Inflammatory macrophage treated with lipopolysaccharide for 1 hour (primary cell): ENCODE measurements around the gene PSMC1.
"Not testable (repeated sequence)": the region's sequence is repeated elsewhere in the genome, so short reads cannot be mapped to it uniquely, and the experiment has no call there.

Experiments
- DNase-seq, 2 donors: peaks; one replicate each; pipeline ENCODE4 v3.0.0-alpha.2; 2020 to 2022

The PSMC1 gene

GRCh38 chr14:90256354-90257131 is at the start of gene PSMC1:
PSMC1 (plus strand) TSS chr14:90256553; CDS start chr14:90256598, 45 bp downstream.
- peak; percentile 91 to 95 for DNase-seq

GRCh38 chr14:90213099-90213748 is 43.1 kb upstream of the PSMC1 start:
- no peak for DNase-seq

GRCh38 chr14:90228478-90228877 is 27.9 kb upstream of the PSMC1 start:
- no peak for DNase-seq

- DNase-seq, result not testable (repeated sequence)
These were observed 26.4 kb upstream of the PSMC1 start for GRCh38 chr14:90229942-90230341.

- DNase-seq, result peak; percentile 37 to 89
These were observed 21.0 kb upstream of the PSMC1 start for GRCh38 chr14:90235179-90235976.

- no peak for DNase-seq
These were observed 17.2 kb upstream of the PSMC1 start for GRCh38 chr14:90239139-90239538.

GRCh38 chr14:90242444-90242843 is 13.9 kb upstream of the PSMC1 start:
- DNase-seq, result no peak

- peak; percentile 14 to 33 for DNase-seq
These were observed 9.4 kb upstream of the PSMC1 start for GRCh38 chr14:90246936-90247335.

- not testable (repeated sequence) for DNase-seq
These were observed 8.9 kb upstream of the PSMC1 start for GRCh38 chr14:90247441-90247840.

GRCh38 chr14:90248594-90248993 is 7.8 kb upstream of the PSMC1 start:
- DNase-seq, result no peak

- DNase-seq, result no peak
These were observed 2.5 kb upstream of the PSMC1 start for GRCh38 chr14:90253826-90254225.

GRCh38 chr14:90255871-90256270 is 482 bp upstream of the PSMC1 start:
- no peak for DNase-seq

- no peak for DNase-seq
These were observed 7.5 kb downstream of the PSMC1 start for GRCh38 chr14:90263748-90264449.

GRCh38 chr14:90266441-90267154 is 10.2 kb downstream of the PSMC1 start:
- no peak for DNase-seq

GRCh38 chr14:90268420-90268819 is 12.1 kb downstream of the PSMC1 start:
- no peak for DNase-seq

GRCh38 chr14:90272523-90272922 is 16.2 kb downstream of the PSMC1 start:
- DNase-seq, result peak; percentile 54 to 83

- no peak for DNase-seq
These were observed 17.2 kb downstream of the PSMC1 start for GRCh38 chr14:90273532-90273931.

GRCh38 chr14:90274019-90274418 is 17.7 kb downstream of the PSMC1 start:
- DNase-seq, result no peak

GRCh38 chr14:90274808-90275457 is 18.6 kb downstream of the PSMC1 start:
- DNase-seq, result peak; percentile 76 to 90

- DNase-seq, result no peak
These were observed 19.1 kb downstream of the PSMC1 start for GRCh38 chr14:90275458-90275814.

- peak; percentile 54 to 88 for DNase-seq
These were observed 19.5 kb downstream of the PSMC1 start for GRCh38 chr14:90275820-90276219.
